Transverse colon (tissue), 4 donors: Measurements from ENCODE around the gene SNIP1.

Source experiments
- EP300 ChIP-seq: sonication (generic); formaldehyde crosslinking; IDR thresholded peaks from one replicate; pipeline ENCODE4 v1.6.1; 2017; ENCODE audit warnings: antibody characterized with exemption, low read depth
- POLR2A ChIP-seq: fragments of 450-650 bp; IDR thresholded peaks from one replicate; pipeline ENCODE4 v1.6.1; 2016; ENCODE audit warnings: antibody characterized with exemption, mild to moderate bottlenecking, moderate library complexity
- POLR2AphosphoS5 ChIP-seq, 3 donors: sonication (generic); formaldehyde crosslinking; IDR thresholded peaks; one replicate each; pipeline ENCODE4 v1.6.1; 2016; ENCODE audit warnings: antibody characterized with exemption in 3 of 3
- TF ChIP-seq, protein P1 (sequence below), 5 experiments: fragments of 200-600 bp in 3 of 5; fragments of 450-650 bp in 2 of 5; sonication (generic) in 3 of 5; IDR thresholded peaks; 1 replicate in 2 of 5; 2 replicates in 3 of 5; pipeline ENCODE4 v1.5.1; 2016 to 2017; ENCODE audit warnings: antibody characterized with exemption in 5 of 5, inconsistent platforms in 3 of 5, mild to moderate bottlenecking in 2 of 5, moderate library complexity in 1 of 5

DNA sequence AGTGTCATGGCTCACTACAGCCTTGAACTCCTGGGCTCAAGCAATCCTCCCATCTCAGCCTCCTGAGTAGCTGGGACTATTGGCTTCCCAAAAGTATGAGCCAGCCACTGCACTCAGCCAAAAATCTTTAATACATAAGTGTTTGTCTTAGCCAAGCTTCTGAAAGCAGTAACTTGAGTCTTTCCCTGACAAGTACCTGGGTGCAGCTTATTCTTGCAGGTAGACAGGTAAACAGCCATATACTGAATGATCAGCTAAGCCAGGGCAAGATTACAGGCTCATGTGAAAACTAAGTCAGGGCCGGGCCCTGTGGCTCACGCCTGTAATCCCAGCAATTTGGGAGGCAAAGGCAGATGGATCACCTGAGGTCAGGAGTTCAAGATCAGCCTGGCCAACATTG, 47.4 kb downstream of the SNIP1 start:
- TF ChIP-seq, protein P1, sequence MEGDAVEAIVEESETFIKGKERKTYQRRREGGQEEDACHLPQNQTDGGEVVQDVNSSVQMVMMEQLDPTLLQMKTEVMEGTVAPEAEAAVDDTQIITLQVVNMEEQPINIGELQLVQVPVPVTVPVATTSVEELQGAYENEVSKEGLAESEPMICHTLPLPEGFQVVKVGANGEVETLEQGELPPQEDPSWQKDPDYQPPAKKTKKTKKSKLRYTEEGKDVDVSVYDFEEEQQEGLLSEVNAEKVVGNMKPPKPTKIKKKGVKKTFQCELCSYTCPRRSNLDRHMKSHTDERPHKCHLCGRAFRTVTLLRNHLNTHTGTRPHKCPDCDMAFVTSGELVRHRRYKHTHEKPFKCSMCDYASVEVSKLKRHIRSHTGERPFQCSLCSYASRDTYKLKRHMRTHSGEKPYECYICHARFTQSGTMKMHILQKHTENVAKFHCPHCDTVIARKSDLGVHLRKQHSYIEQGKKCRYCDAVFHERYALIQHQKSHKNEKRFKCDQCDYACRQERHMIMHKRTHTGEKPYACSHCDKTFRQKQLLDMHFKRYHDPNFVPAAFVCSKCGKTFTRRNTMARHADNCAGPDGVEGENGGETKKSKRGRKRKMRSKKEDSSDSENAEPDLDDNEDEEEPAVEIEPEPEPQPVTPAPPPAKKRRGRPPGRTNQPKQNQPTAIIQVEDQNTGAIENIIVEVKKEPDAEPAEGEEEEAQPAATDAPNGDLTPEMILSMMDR (IDR thresholded peaks at IDR 0.05), result no peak
- TF ChIP-seq EP300, result no peak
- TF ChIP-seq POLR2AphosphoS5 (IDR thresholded peaks at IDR 0.05), result no peak
- TF ChIP-seq POLR2A, result no peak
